DMS79 (cell line): ENCODE results near the gene CNTNAP5.

Experiments
- DNase-seq: peaks from one replicate; lab custom pipeline; 2025; lab: John Stamatoyannopoulos, UW

CNTNAP5 gene

GRCh38 chr2:124683536-124684428 is 658.7 kb downstream of the CNTNAP5 start:
- DNase-seq = no peak

- DNase-seq = no peak
Observed at GRCh38 chr2:124689348-124689747, 664.3 kb downstream of the CNTNAP5 start.

DNA sequence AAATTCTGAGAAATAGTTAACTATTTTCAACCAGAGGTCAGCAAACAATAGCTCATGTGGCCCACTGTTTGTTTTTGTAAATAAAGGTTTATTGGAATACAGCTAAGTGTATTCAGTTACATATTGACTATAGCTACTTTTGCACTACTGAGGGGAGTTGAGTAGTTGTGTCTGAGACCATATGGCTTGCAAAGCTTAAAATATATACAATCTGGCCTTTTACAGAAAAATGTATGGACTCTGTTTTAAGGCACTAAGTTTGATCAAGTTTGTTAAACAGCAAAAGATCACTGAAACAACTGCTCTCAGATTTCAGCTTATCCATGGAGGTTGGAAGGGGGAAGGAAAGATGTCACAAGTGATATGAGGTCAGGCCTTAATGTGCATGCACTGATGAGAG is 667.1 kb downstream of the CNTNAP5 start:
- DNase-seq = no peak

DNA sequence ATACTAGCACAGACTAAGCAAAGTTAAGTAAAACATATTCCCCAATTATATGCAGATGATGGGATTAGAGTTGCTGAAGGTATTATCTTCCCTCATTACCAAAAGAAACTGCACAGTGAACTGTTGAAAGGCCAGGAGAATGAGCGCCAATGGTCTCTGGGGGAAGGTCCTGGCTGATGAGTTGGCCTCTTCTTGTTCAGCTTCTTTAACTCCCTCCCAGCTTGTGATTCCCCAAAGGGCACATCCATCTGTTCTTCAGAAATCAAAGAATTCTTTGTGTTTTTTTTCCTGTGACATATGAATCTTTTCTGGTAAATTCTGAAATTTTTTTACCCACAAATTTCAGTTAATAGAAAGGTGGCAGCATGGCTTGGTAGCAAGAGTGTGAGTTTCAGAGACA is 667.6 kb downstream of the CNTNAP5 start:
- DNase-seq = no peak

DNA sequence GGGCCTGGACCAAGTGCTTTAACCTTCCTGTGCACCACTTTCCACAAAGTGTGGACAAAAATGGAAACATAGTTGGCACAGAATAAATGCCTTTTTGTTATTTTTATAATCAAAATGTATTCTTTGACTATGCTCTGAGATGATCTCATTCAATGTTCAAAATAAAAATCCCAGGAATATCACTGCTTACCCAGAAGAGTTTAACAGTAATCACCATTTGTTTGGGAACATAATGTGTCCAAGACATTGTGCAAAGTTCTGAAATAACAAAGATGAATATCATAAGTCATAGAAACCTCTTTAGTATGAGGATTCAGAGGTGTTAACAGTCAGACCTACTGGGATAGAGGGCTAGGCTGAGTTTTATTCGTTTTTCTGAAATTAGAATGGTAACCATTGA is 668.1 kb downstream of the CNTNAP5 start:
- no peak for DNase-seq

- DNase-seq = no peak
Observed at GRCh38 chr2:124698979-124699565, 674.0 kb downstream of the CNTNAP5 start.

DNA sequence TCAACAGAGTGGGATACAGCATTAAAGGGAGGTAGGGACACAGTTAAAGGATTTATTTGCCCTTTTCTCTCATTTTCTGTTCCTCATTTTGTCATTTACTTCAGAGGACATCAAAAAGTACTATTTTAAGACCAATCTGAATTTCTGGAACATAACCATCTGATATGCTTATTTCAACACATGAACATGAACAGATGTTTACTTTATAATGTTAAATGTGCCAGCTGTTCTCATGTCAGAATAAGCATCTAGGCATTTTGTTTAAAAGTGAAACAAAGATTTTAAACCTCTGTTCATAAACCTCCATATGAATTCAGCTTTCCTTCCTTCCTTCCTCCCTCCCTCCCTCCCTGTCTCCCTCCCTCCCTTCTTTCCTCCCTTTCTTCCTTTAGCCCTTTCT is 677.7 kb downstream of the CNTNAP5 start:
- no peak for DNase-seq

DNA sequence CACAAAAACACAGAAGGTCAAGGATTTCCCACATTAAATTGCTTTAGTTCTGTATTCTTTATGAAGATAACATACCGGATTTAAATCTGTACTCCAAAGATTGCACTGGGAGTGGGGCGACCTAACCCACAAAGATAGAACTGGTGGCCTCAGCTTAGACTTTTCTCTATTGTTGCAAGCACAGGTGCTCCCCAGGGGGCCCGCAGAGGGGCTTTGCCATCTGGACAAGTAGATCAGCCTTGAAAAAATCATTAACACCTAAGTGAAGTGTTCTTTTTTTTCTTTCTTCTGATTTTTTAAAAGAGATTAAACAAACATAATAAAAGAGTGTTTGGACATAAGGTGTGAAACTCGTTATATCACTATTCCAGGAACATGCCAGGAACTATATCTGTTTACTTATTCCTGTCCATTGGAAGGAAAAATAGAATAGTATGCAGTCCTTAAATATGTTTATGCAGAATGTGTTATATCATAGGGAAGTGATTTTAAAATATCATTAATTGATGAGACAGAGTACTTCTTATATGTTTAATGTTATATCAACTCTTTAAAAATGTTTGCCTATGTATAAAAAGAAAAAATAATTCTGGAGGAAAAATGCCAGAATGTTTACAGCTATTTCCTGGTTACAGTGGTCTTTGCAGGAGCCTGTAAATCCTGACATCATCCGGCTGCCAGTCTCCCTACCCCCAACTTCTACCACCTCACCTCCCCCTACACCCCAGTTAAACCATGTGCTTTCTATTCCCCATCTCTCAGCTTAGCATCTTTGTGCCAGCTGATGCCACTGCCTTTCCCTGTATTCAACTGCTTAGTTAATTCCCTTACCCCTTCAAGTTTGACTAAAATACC is 679.2 kb downstream of the CNTNAP5 start:
- no peak for DNase-seq

GRCh38 chr2:124708661-124709060 is 683.6 kb downstream of the CNTNAP5 start:
- DNase-seq = no peak

DNA sequence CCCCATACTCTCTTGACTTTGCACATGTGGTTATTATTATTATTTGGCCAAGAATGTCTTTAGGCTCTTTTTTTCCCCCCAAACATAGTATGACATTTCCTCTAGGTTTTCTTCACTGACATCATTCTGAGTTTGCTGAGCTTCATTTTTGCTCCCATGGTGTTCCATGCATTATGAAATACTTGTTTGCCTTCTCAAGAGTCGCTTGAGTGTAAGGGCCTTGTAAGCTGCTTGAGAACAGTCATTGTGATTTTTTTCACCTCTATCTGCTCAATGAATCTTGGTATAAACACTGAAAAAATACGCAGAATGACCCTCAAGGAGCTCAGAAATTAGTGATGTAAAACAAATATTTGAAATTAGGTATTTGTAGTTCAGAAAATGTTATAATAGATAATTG is 688.9 kb downstream of the CNTNAP5 start:
- DNase-seq = peak; percentile 38

GRCh38 chr2:124725187-124725586 is 700.1 kb downstream of the CNTNAP5 start:
- no peak for DNase-seq

DNA sequence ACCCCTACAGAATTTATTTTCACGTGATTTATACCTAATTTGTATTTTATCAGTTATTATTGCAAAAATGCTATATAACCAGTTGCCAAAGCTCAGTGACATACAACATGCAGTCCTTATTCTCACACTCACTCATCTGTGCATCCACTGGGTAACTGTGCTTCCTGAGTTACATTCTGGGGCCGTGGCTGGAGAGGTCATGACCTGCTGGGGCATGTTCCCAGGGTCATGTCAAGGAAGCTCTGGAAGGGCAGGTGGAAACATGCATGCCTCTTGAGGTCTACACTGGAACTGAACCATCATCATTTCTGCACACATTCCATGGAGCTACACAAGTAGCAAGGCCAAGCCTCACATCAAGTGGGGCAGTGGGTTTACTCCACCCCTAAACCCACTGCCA is 715.5 kb downstream of the CNTNAP5 start:
- DNase-seq = no peak

DNA sequence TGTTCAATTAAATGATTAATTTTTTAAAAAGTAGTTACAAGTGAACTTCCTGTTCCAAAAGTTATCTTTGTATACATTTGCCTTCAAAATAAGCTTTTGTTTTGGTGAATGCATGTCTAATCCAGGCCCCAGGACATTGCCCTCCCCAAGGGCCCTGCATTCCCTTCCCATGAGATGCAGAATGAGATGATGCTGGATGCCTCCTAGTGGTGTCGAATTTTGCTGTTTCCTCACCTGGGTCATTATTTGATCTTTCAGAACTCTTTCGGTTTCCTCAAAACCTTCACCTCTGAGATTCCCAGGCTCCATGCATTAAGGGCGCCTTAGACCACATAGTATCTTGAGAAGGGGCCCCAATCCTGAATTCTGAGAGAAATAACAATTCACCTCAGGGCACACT is 728.8 kb downstream of the CNTNAP5 start:
- no peak for DNase-seq

GRCh38 chr2:124755386-124755785 is 730.3 kb downstream of the CNTNAP5 start:
- DNase-seq = no peak

DNA sequence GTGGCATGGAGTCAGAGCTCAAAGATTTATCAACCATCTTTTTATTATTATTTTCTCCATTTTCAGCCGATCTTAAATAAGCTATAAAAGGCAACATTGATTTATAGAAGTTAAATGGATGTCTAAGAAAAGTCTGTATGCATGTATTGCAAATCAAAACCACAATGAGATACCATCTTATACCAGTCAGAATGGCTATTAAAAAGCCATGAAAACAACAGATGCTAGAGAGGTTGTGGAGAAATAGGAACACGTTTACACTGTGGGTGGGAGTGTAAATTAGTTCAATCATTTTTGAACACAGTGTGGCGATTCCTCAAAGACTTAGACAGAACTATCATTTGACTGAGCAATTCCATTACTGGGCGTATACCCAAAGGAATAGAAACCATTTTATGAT is 731.0 kb downstream of the CNTNAP5 start:
- no peak for DNase-seq

GRCh38 chr2:124762388-124762787 is 737.3 kb downstream of the CNTNAP5 start:
- no peak for DNase-seq

GRCh38 chr2:124763611-124764010 is 738.5 kb downstream of the CNTNAP5 start:
- DNase-seq = no peak

DNA sequence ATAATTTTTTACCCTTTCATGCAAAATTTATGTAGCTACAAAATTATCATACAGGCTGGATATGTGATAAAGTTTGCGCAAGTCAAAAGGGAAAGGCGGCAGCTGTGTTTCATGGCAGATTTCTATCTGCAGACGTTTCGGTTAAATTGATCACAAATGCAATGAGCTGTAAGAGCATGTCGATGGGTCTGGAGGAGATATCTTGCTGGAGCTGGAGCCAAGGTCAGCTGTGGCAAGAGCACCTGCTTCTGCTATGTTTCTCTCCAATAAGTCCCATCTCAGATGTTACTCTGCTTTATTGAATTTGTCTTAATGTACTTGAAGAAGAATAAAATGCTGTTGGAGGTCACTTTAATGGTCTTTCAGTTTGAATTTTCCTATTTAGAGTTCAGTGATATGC is 749.7 kb downstream of the CNTNAP5 start:
- no peak for DNase-seq

GRCh38 chr2:124776332-124776731 is 751.2 kb downstream of the CNTNAP5 start:
- DNase-seq = no peak

GRCh38 chr2:124778076-124778475 is 753.0 kb downstream of the CNTNAP5 start:
- no peak for DNase-seq

DNA sequence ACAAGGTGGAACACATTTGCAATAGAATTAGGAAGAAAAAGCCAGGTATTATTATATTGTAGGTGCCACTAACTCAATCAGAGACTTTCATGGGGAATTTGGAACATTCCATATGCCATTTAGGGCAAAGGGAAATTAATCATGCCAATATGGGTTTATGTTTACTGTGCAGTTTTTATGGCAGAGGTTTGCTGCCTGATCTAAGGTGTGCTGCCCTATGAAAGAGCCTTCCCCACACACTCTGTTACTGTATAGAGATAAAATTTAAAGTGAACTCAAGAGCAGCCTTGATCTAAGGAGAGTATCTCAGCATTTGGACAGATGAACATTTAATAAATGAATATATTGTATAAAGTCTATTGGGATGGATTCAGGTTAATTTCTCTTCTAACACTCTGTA is 771.6 kb downstream of the CNTNAP5 start:
- no peak for DNase-seq

GRCh38 chr2:124797049-124797448 is 772.0 kb downstream of the CNTNAP5 start:
- no peak for DNase-seq

DNA sequence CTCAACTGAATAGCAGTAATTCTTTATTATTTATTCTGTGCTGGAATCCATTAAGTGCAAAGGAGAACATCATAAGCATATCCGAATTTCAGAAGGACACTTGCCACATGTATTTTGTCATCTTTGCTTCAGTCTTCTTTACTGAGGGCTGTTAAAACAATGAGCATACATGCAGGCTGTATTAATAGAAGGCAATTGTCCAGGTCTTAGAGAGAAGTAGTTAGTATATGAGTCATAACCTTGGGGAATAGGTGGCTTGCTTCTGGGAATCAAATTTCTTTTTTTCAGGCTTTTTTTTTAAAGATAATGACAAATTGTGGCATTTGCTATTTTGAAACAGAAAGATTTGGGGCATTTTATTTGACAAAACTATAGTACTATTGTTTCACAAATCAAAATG is 773.5 kb downstream of the CNTNAP5 start:
- DNase-seq = no peak
